Measurements from ENCODE around the gene ATP2C2. TPM values are rescaled to one million over a fixed set of nuclear protein-coding genes. Genes with fewer than 3 reads are reported as not detected.

The ATP2C2 gene
- total and polyA plus RNA-seq, 2 of the 8 experiments (the other 6 are each of a cell fraction or from before 2014, with no cell fraction given) = 1.2 to 2.8 TPM

GRCh38 chr16:84411768-84412167, 43.4 kb downstream of the ATP2C2 start:
- no peaks in the 10 kb centered on the region for H3K27me3 ChIP-seq (replicated peaks in 1 of 4; ENCODE audit: control insufficient read depth in 3 of 4, extremely low read depth in 1 of 4, insufficient read depth in 3 of 4, low read length in 3 of 4)
- no peaks in the 10 kb centered on the region for H3K36me3 ChIP-seq (ENCODE audit: control insufficient read depth in 2 of 4, insufficient read depth in 4 of 4, low read length in 3 of 4)
- H2AFZ ChIP-seq (ENCODE audit: low read length) = no peak overlapping the region
- WGBS, 2 experiments (ENCODE audit: extremely low coverage in 1 of 2, insufficient coverage in 1 of 2, insufficient read length in 1 of 2, insufficient replicate concordance in 2 of 2, low coverage in 1 of 2, low lambda C conversion rate in 2 of 2, missing lambda C conversion rate in 1 of 2) = 92% methylated on average over 2 of the region's 2 CpGs; no CpG with 5 or more reads in 1 of the 2 experiments
- TF ChIP-seq BRCA1 (IDR thresholded peaks at IDR 0.05; ENCODE audit: low read depth, low read length) (no peak), HDAC2 (IDR thresholded peaks at IDR 0.05; ENCODE audit: borderline replicate concordance in 1 of 2, low read depth in 2 of 2, low read length in 2 of 2) (no peak), TEAD4 (IDR thresholded peaks at IDR 0.05; ENCODE audit: low read depth, low read length) (no peak), TAF7 (optimal IDR thresholded peaks at IDR 0.05; ENCODE audit: borderline replicate concordance, low read depth, low read length) (no peak), KDM4A (IDR thresholded peaks at IDR 0.05; ENCODE audit: low read depth, low read length, severe bottlenecking) (no peak), TAF1 (IDR thresholded peaks at IDR 0.05; ENCODE audit: low read depth, low read length) (no peak), POU5F1 (IDR thresholded peaks at IDR 0.05; ENCODE audit: low read depth, low read length) (no peak), GTF2F1 (IDR thresholded peaks at IDR 0.05; ENCODE audit: borderline replicate concordance, low read depth, low read length) (no peak), BCL11A (IDR thresholded peaks at IDR 0.05; ENCODE audit: low read depth in 2 of 2, low read length in 2 of 2) (no peak), SRF (IDR thresholded peaks at IDR 0.05; ENCODE audit: low read depth, low read length) (no peak)
- no peak overlapping the region for H3K4ac ChIP-seq (replicated peaks; ENCODE audit: insufficient read length, low read depth, low read length)
- H2BK120ac ChIP-seq (replicated peaks; ENCODE audit: low read depth, low read length) = no peak overlapping the region
- H4K91ac ChIP-seq (replicated peaks; ENCODE audit: insufficient read length, low read length) = no peak overlapping the region
- no peak overlapping the region for H2BK20ac ChIP-seq (ENCODE audit: low read length)
- H2BK15ac ChIP-seq (ENCODE audit: low read length) = no peak overlapping the region
- H3K79me2 ChIP-seq (ENCODE audit: control insufficient read depth in 1 of 2, insufficient read depth in 2 of 2, low read length in 2 of 2) = no peaks in the 10 kb centered on the region
- H3K14ac ChIP-seq (ENCODE audit: insufficient read length) = no peak overlapping the region
- no peak overlapping the region for H3K4me2 ChIP-seq (ENCODE audit: insufficient read depth in 1 of 2, low read depth in 2 of 2, low read length in 2 of 2)
- H4K20me1 ChIP-seq (replicated peaks in 1 of 2; ENCODE audit: control insufficient read depth in 1 of 2, insufficient read depth in 2 of 2, low read length in 2 of 2) = no peaks in the 10 kb centered on the region
- no peaks in the 10 kb centered on the region for H3K79me1 ChIP-seq (ENCODE audit: low read depth, low read length)
- no peak overlapping the region for H3K27ac ChIP-seq (ENCODE audit: low read depth, low read length)
- H3K9ac ChIP-seq (replicated peaks in 1 of 4; ENCODE audit: extremely low read depth in 1 of 4, low read depth in 3 of 4, low read length in 3 of 4) = no peak overlapping the region
- H3K23me2 ChIP-seq (ENCODE audit: low read depth, low read length) = peaks cover 3% of the 10 kb centered on the region; the same call in 1 of the 2 replicates
- no peak overlapping the region for H2BK5ac ChIP-seq (ENCODE audit: low read depth, low read length)
- H3K9me3 ChIP-seq (ENCODE audit: insufficient read depth in 2 of 2, low read depth in 1 of 2, low read length in 1 of 2) = no peaks in the 10 kb centered on the region
- H3K23ac ChIP-seq (ENCODE audit: insufficient read length) = no peak overlapping the region
- no peak overlapping the region for H3K4me3 ChIP-seq (ENCODE audit: extremely low read depth in 1 of 4, insufficient read depth in 2 of 4, low read depth in 3 of 4, low read length in 4 of 4)
- no peak for DNase-seq (ENCODE audit: low read depth in 1 of 2, low spot score in 2 of 2)
- no peak overlapping the region for H2BK12ac ChIP-seq (ENCODE audit: low read depth, low read length)
- no peak overlapping the region for H4K5ac ChIP-seq (ENCODE audit: insufficient read length, low read depth, low read length)
- H2AK5ac ChIP-seq (ENCODE audit: low read depth, low read length) = no peak overlapping the region
- FAIRE-seq = no peak
- ChIA-PET CTCF (ENCODE audit: partially characterized antibody) (interaction anchor here (1.4 to 2.0 kb wide), 3 partner anchors 9 to 95 kb away, joined by 3 to 9 read pairs (median 5); no protein-coding TSS in a partner anchor), POLR2A (ENCODE audit: partially characterized antibody) (no interaction called here)
- no peak overlapping the region for H4K8ac ChIP-seq (ENCODE audit: extremely low read depth, insufficient read depth, low read length)
- H3K4me1 ChIP-seq (replicated peaks in 1 of 4; ENCODE audit: control insufficient read depth in 3 of 4, insufficient read depth in 4 of 4, low read length in 3 of 4) = no peaks in the 10 kb centered on the region
- H3K56ac ChIP-seq (replicated peaks; ENCODE audit: insufficient read length, low read depth, low read length) = no peak overlapping the region
- H3K18ac ChIP-seq (ENCODE audit: extremely low read depth, low read length) = no peak overlapping the region

All from H1 (cell line).